ENCODE data around the gene MAP3K2.

The MAP3K2 gene

GRCh38 chr2:127407091-127407490 lies 19.3 kb upstream of the MAP3K2 start:
- DNase-seq (ENCODE audit: low read depth, low spot score) = no peak

DNA sequence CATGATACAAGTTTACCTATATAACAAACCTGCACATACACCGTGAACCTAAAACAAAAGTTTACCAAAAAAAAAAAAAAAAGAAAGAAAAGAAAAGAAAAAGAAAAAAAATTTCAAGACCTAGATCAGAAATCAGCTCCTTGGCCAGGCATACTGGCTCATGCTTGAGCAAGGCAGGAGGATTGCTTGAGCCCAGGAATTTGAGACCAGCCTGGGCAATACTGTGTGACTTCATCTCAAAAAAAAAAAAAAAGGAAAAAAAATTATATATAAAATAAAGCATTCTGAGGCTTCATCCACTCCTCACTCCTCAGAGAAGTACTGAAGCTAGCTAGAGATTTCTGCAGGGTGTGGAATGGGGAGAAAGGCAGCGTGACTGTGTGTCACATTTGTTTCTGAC lies 18.7 kb upstream of the MAP3K2 start:
- no peak for DNase-seq (ENCODE audit: low read depth, low spot score)

DNA sequence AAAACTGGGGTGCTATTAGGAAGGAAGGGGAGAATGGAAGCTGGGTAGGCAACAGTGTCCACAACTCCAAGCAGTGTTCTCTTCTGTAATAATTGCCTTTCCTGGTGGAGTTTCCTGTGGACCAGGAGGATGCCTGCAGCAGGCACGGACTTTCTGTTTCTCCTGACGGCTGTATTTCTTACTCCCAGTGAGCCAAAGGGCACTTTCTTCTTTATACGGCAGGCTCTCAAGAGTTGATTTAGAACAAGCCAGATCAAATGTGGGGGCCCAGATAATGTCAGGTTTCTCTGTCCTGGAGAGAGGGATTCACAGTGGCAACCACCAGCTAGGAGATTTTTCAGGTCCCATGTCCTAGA lies 17.5 kb upstream of the MAP3K2 start:
- no peak for DNase-seq (ENCODE audit: low read depth, low spot score)

DNA sequence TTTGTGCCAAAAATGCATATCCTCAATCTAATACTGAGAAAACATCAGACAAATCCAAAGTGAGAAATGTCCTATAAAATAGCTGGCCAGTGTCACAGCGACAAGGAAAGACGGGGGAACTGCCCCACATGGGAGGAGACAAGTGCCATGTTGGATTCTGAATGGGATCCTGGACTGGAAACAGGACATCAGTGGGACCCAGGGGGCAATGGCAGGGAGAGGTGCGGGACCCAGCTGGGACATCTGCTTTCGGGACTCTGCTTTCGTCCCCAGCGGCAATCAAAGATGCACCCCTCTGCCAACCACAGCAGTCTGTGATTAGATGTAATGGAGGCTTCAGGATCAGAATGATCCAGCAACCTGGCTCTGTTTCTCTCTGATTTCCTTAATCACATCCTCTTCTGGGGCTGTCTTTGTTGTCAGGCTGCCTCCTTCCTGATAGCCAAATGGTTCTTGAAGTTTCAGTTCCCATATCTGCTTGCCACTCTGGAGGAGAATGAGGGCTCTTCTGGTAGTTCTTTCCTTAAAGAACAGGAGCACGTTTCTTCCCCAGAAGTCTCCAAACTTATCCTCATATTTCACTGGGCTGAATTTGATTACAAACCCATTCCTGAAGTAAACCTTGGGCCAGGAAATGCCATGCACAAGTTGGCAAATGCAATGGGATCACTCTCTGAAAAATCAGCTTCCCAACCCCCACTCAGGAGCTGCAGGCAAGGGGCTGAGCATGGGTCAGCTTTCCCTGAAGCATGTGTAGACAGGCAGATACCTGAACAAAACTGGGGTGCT lies 16.9 kb upstream of the MAP3K2 start:
- DNase-seq (ENCODE audit: low read depth, low spot score) = no peak

DNA sequence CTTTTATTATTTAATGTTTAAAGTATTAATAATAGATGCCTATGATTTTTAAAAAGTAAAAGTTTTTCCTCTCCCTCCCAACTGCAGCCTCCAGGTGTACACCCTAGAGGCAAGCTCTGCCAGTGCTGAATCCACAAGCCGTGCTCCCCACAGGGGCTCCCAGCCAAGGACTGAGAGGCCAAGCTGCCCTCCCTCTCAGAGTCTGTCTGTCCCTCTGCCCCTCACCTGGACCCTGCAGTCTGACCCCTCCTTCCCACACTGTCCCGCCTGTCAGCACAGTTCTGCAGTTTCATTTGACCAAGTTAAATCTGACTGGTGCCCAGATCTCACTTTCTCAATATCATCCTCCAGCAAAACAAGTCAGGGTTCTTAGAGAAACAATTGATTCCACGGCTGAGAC lies 15.7 kb upstream of the MAP3K2 start:
- no peak for DNase-seq (ENCODE audit: low read depth, low spot score)

DNA sequence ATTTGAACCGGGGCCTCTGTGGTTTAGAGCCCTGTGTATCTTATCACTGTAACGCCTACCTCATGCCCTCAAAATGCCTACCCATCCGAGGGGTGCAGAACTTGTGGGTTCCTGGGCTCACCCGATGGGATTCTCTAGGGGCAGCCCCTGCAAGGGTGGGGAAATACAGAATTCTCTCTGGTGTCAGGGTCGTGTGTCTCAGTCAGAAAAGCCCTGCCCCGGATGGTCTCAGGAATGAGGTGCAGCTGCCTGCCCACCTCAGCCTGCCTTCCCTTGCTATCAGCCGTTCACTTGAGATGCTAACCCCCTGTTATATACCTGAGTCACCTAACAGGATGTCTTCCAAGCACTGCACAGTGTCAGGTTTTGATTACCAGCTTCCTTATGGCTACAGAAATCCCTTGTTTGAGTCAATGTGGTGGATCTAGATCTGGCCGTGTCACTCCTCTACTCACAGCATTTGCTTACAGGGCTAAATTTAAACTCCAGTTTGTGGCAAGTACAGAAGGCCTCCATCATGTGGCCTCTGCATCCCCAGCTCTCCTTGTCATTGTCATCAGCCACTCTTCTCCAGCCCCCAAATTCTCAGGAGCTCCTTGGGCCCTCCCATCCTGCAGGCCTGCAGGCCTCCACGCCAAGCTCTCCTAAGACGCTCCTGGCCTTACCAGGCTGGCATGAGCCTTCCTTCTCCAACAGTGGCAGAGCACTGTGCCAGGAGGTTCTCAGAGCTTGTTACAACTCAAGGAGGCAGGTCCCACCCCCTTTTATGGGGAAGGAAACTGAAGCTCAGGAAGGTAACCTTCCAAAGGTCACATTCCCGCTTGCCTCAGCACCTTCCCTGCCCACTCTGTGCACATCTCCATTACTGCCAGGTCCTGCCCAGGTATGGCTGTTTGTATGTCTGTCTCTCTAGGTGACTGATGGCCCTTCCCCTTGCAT lies 14.3 kb upstream of the MAP3K2 start:
- no peak for DNase-seq (ENCODE audit: low read depth, low spot score)

GRCh38 chr2:127400897-127401756 lies 13.4 kb upstream of the MAP3K2 start:
- no peak for DNase-seq (ENCODE audit: low read depth, low spot score)

- DNase-seq (ENCODE audit: low read depth, low spot score) = no peak
Measured at GRCh38 chr2:127400533-127400896, 12.7 kb upstream of the MAP3K2 start.

- DNase-seq (ENCODE audit: low read depth, low spot score) = no peak
Measured at GRCh38 chr2:127398239-127398590, 10.4 kb upstream of the MAP3K2 start.

- no peak for DNase-seq (ENCODE audit: low read depth, low spot score)
Measured at GRCh38 chr2:127397568-127398238, 9.9 kb upstream of the MAP3K2 start.

- DNase-seq (ENCODE audit: low read depth, low spot score) = no peak
Measured at GRCh38 chr2:127394492-127394891, 6.7 kb upstream of the MAP3K2 start.

- no peak for DNase-seq (ENCODE audit: low read depth, low spot score)
Measured at GRCh38 chr2:127392828-127393578, 5.2 kb upstream of the MAP3K2 start.

DNA sequence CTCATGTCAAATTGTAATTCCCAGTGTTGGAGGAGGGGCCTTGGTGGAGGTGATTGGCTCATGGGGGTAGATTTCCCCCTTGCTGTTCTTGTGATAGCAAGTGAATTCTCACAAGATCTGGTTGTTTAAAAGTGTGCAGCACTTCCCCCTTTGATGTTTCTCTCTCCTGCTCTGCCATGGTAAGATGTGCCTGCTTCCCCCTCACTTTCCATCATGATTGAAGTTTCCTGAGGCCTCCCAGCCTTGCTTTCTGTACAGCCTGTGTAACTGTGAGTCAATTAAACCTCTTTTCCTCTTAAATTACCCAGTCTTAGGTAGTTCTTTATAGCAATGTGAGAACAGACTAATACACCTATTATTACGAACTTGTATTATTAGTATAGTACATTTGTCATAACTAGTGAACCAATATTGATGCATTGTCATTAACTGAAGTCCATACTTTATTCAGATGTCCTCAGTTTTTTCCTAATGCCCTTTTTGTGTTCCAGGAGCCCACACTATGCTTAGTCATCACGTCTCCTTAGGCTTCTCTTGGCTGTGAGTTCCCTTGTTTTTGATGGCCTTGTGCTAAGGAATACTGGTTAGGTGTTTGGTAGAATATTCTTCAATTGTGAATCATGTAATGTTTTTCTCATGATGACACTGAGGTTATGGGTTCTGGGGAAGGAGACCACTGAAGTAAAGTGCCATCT lies 4.5 kb upstream of the MAP3K2 start:
- no peak for DNase-seq (ENCODE audit: low read depth, low spot score)

- DNase-seq (ENCODE audit: low read depth, low spot score) = no peak
Measured at GRCh38 chr2:127389778-127390435, 2.1 kb upstream of the MAP3K2 start.

GRCh38 chr2:127388423-127389164 lies 819 bp upstream of the MAP3K2 start:
- no peak for DNase-seq (ENCODE audit: low read depth, low spot score)

- no peak for DNase-seq (ENCODE audit: low read depth, low spot score)
Measured at GRCh38 chr2:127386764-127387654, 766 bp downstream of the MAP3K2 start.

- no peak for DNase-seq (ENCODE audit: low read depth, low spot score)
Measured at GRCh38 chr2:127386246-127386645, 1.5 kb downstream of the MAP3K2 start.

- no peak for DNase-seq (ENCODE audit: low read depth, low spot score)
Measured at GRCh38 chr2:127384529-127384928, 3.2 kb downstream of the MAP3K2 start.

Measured in iPS DF 19.7 (cell line).